ENCODE results near the gene AFTPH.

AFTPH gene

GRCh38 chr2:64492821-64493220 lies 31.3 kb upstream of the AFTPH start:
- no peak for ATAC-seq (ENCODE audit: low read depth)
- Histone ChIP-seq H3K4me3 (ENCODE audit: severe bottlenecking) (no peak overlapping the region), H3K36me3 (ENCODE audit: low read depth) (no peaks in the 10 kb centered on the region), H3K27me3 (ENCODE audit: insufficient read depth, poor library complexity, severe bottlenecking) (no peaks in the 10 kb centered on the region), H3K27ac (ENCODE audit: poor library complexity, severe bottlenecking) (no peak overlapping the region), H3K9me3 (ENCODE audit: severe bottlenecking) (no peaks in the 10 kb centered on the region), H3K4me1 (ENCODE audit: insufficient read depth, poor library complexity, severe bottlenecking) (no peaks in the 10 kb centered on the region)
- DNase-seq (ENCODE audit: low spot score) = no peak
- TF ChIP-seq CTCF (IDR thresholded peaks at IDR 0.05; ENCODE audit: poor library complexity, severe bottlenecking) = no peak

GRCh38 chr2:64493788-64494187 lies 30.3 kb upstream of the AFTPH start:
- Histone ChIP-seq H3K4me1 (ENCODE audit: insufficient read depth, poor library complexity, severe bottlenecking) (no peaks in the 10 kb centered on the region), H3K9me3 (ENCODE audit: severe bottlenecking) (no peaks in the 10 kb centered on the region), H3K27me3 (ENCODE audit: insufficient read depth, poor library complexity, severe bottlenecking) (no peaks in the 10 kb centered on the region), H3K4me3 (ENCODE audit: severe bottlenecking) (no peak overlapping the region), H3K36me3 (ENCODE audit: low read depth) (no peaks in the 10 kb centered on the region), H3K27ac (ENCODE audit: poor library complexity, severe bottlenecking) (no peak overlapping the region)
- ATAC-seq (ENCODE audit: low read depth) (no peak), DNase-seq (ENCODE audit: low spot score) (no peak)
- no peak for TF ChIP-seq CTCF (IDR thresholded peaks at IDR 0.05; ENCODE audit: poor library complexity, severe bottlenecking)

- DNase-seq (ENCODE audit: low spot score) = no peak
- ATAC-seq (ENCODE audit: low read depth) = no peak
- no peak overlapping the region for H3K4me3 ChIP-seq (ENCODE audit: severe bottlenecking)
- H3K27me3 ChIP-seq (ENCODE audit: insufficient read depth, poor library complexity, severe bottlenecking) = no peaks in the 10 kb centered on the region
- H3K4me1 ChIP-seq (ENCODE audit: insufficient read depth, poor library complexity, severe bottlenecking) = no peaks in the 10 kb centered on the region
- TF ChIP-seq CTCF (IDR thresholded peaks at IDR 0.05; ENCODE audit: poor library complexity, severe bottlenecking) = no peak
- H3K36me3 ChIP-seq (ENCODE audit: low read depth) = no peaks in the 10 kb centered on the region
- H3K9me3 ChIP-seq (ENCODE audit: severe bottlenecking) = no peaks in the 10 kb centered on the region
- H3K27ac ChIP-seq (ENCODE audit: poor library complexity, severe bottlenecking) = no peak overlapping the region
Measured at GRCh38 chr2:64498438-64498837, 25.7 kb upstream of the AFTPH start.

GRCh38 chr2:64500549-64500948 lies 23.6 kb upstream of the AFTPH start:
- ATAC-seq (ENCODE audit: low read depth) (no peak), DNase-seq (ENCODE audit: low spot score) (no peak)
- Histone ChIP-seq H3K9me3 (ENCODE audit: severe bottlenecking) (no peaks in the 10 kb centered on the region), H3K27me3 (ENCODE audit: insufficient read depth, poor library complexity, severe bottlenecking) (no peaks in the 10 kb centered on the region), H3K36me3 (ENCODE audit: low read depth) (no peaks in the 10 kb centered on the region), H3K27ac (ENCODE audit: poor library complexity, severe bottlenecking) (no peak overlapping the region), H3K4me1 (ENCODE audit: insufficient read depth, poor library complexity, severe bottlenecking) (no peaks in the 10 kb centered on the region), H3K4me3 (ENCODE audit: severe bottlenecking) (no peak overlapping the region)
- no peak for TF ChIP-seq CTCF (IDR thresholded peaks at IDR 0.05; ENCODE audit: poor library complexity, severe bottlenecking)

- no peaks in the 10 kb centered on the region for H3K27me3 ChIP-seq (ENCODE audit: insufficient read depth, poor library complexity, severe bottlenecking)
- H3K27ac ChIP-seq (ENCODE audit: poor library complexity, severe bottlenecking) = no peak overlapping the region
- no peaks in the 10 kb centered on the region for H3K36me3 ChIP-seq (ENCODE audit: low read depth)
- no peaks in the 10 kb centered on the region for H3K4me1 ChIP-seq (ENCODE audit: insufficient read depth, poor library complexity, severe bottlenecking)
- H3K4me3 ChIP-seq (ENCODE audit: severe bottlenecking) = no peak overlapping the region
- TF ChIP-seq CTCF (IDR thresholded peaks at IDR 0.05; ENCODE audit: poor library complexity, severe bottlenecking) = no peak
- ATAC-seq (ENCODE audit: low read depth) (no peak), DNase-seq (ENCODE audit: low spot score) (no peak)
- H3K9me3 ChIP-seq (ENCODE audit: severe bottlenecking) = no peaks in the 10 kb centered on the region
Measured at GRCh38 chr2:64501946-64502345, 22.2 kb upstream of the AFTPH start.

Data from RWPE2 (cell line).